ENCODE measurements around the gene MAST2. TPM values are rescaled to one million over a fixed set of nuclear protein-coding genes. Genes with fewer than 3 reads are reported as not detected.

MAST2 gene
- total RNA-seq, 4 donors from 2014 or later = 18.8 to 22.2 (median 20.2) TPM

- TF ChIP-seq POLR2A (IDR thresholded peaks at IDR 0.05) (no peak), CTCF (IDR thresholded peaks at IDR 0.05) (no peak)
- Histone ChIP-seq H3K4me3 (replicated peaks in 1 of 3) (no peak overlapping the region), H3K27me3 (no peaks in the 10 kb centered on the region), H3K36me3 (no peaks in the 10 kb centered on the region), H3K9me3 (no peaks in the 10 kb centered on the region), H3K27ac (no peak overlapping the region), H3K4me1 (peaks cover 0 to 6% of the 10 kb centered on the region in 2 donors)
- intact Hi-C loops (cut with DNase I) = no loop called here
- no peak for DNase-seq
- WGBS, 2 donors = 53 to 60% methylated on average over 4 of the region's 4 CpGs
These were observed 34.0 kb upstream of the MAST2 start for GRCh38 chr1:45769261-45769932.

- Histone ChIP-seq H3K4me3 (replicated peaks in 1 of 3) (no peak overlapping the region), H3K27me3 (no peaks in the 10 kb centered on the region), H3K36me3 (no peaks in the 10 kb centered on the region), H3K4me1 (peaks cover 0 to 6% of the 10 kb centered on the region in 2 donors), H3K9me3 (no peaks in the 10 kb centered on the region), H3K27ac (no peak overlapping the region)
- TF ChIP-seq CTCF (IDR thresholded peaks at IDR 0.05) = no peak
- no peak for TF ChIP-seq POLR2A (IDR thresholded peaks at IDR 0.05)
- DNase-seq = no peak
- intact Hi-C loops (cut with DNase I) = no loop called here
- WGBS, 2 donors = 85 to 91% methylated on average over 3 of the region's 3 CpGs
These were observed 30.4 kb upstream of the MAST2 start for GRCh38 chr1:45772971-45773370.

- H3K4me1 ChIP-seq = peaks cover 0 to 6% of the 10 kb centered on the region in 2 donors
- no peaks in the 10 kb centered on the region for H3K9me3 ChIP-seq
- no peak overlapping the region for H3K27ac ChIP-seq
- TF ChIP-seq CTCF (IDR thresholded peaks at IDR 0.05) (no peak), POLR2A (IDR thresholded peaks at IDR 0.05) (no peak)
- 89 to 92% methylated on average over 3 of the region's 3 CpGs for WGBS, 2 donors
- no peaks in the 10 kb centered on the region for H3K36me3 ChIP-seq
- no peak for DNase-seq
- no peaks in the 10 kb centered on the region for H3K27me3 ChIP-seq
- intact Hi-C loops (cut with DNase I) = no loop called here
- no peak overlapping the region for H3K4me3 ChIP-seq (replicated peaks in 1 of 3)
These were observed 27.6 kb upstream of the MAST2 start for GRCh38 chr1:45775794-45776193.

GRCh38 chr1:45785583-45785982 is 17.8 kb upstream of the MAST2 start:
- DNase-seq = no peak
- 79 to 86% methylated on average over 4 of the region's 4 CpGs for WGBS, 2 donors
- Histone ChIP-seq H3K4me1 (no peaks in the 10 kb centered on the region), H3K36me3 (no peaks in the 10 kb centered on the region), H3K4me3 (replicated peaks in 1 of 3) (no peak overlapping the region), H3K27me3 (no peaks in the 10 kb centered on the region), H3K27ac (no peak overlapping the region), H3K9me3 (no peaks in the 10 kb centered on the region)
- intact Hi-C loops (cut with DNase I) = no loop called here
- TF ChIP-seq POLR2A (IDR thresholded peaks at IDR 0.05) (no peak), CTCF (IDR thresholded peaks at IDR 0.05) (no peak)

- H3K27me3 ChIP-seq = no peaks in the 10 kb centered on the region
- DNase-seq = no peak
- no peak for TF ChIP-seq CTCF (IDR thresholded peaks at IDR 0.05)
- no peak for TF ChIP-seq POLR2A (IDR thresholded peaks at IDR 0.05)
- no peaks in the 10 kb centered on the region for H3K9me3 ChIP-seq
- intact Hi-C loops (cut with DNase I) = no loop called here
- no peaks in the 10 kb centered on the region for H3K36me3 ChIP-seq
- no peaks in the 10 kb centered on the region for H3K4me1 ChIP-seq
- WGBS, 2 donors = 78 to 87% methylated on average over 4 of the region's 4 CpGs
- no peak overlapping the region for H3K27ac ChIP-seq
- no peak overlapping the region for H3K4me3 ChIP-seq (replicated peaks in 1 of 3)
These were observed 15.5 kb upstream of the MAST2 start for GRCh38 chr1:45787905-45788304.
